K562 (cell line): Measurements from ENCODE around the gene OR7G1. TPM values are rescaled to one million over a fixed set of nuclear protein-coding genes. Genes with fewer than 3 reads are reported as not detected.
A peak's percentile ranks its signal among the peaks of the same experiment; 100 is the strongest.

Source experiments
- ARID2 ChIP-seq: fragments of 450-650 bp; IDR thresholded peaks from 2 replicates; pipeline ENCODE4 v1.6.1; 2017; ENCODE audit warnings: antibody characterized with exemption, mild to moderate bottlenecking
- BRD9 ChIP-seq: fragments of 450-650 bp; IDR thresholded peaks from 2 replicates; pipeline ENCODE4 v1.6.1; 2018; ENCODE audit warnings: low read depth; ENCODE audit not compliant: partially characterized antibody
- CAMTA2 ChIP-seq: fragments of 250-450 bp; sonication (Bioruptor Pico); conservative IDR thresholded peaks from 2 replicates; pipeline ENCODE4 v1.5.1; 2022
- CC2D1A ChIP-seq: fragments of 450-650 bp; IDR thresholded peaks from 2 replicates; pipeline ENCODE4 v1.6.1; 2017; ENCODE audit warnings: mild to moderate bottlenecking
- CREB5 ChIP-seq: fragments of 250-450 bp; sonication (Bioruptor Pico); IDR thresholded peaks from 2 replicates; pipeline ENCODE4 v1.5.0; 2020; ENCODE audit warnings: mild to moderate bottlenecking
- CREM ChIP-seq: IDR thresholded peaks from 2 replicates; pipeline ENCODE4 v1.6.1; 2014; ENCODE audit warnings: antibody characterized with exemption, low read depth
- E2F4 ChIP-seq: sonication (generic); formaldehyde crosslinking; IDR thresholded peaks from 2 replicates; pipeline ENCODE4 v1.8.0; 2022; ENCODE audit warnings: mild to moderate bottlenecking, low read depth, missing genetic modification reagents
- ELF4 ChIP-seq: fragments of 450-650 bp; formaldehyde crosslinking; IDR thresholded peaks from 2 replicates; pipeline ENCODE4 v1.4.0; 2022; ENCODE audit warnings: missing genetic modification characterization
- ETV1 ChIP-seq: fragments of 450-650 bp; conservative IDR thresholded peaks from 2 replicates; pipeline ENCODE4 v1.6.1; 2016; ENCODE audit warnings: missing genetic modification characterization, control low read depth, low read depth, missing compliant biosample characterization
- FOXJ2 ChIP-seq: fragments of 200-800 bp; sonication (Bioruptor generic); IDR thresholded peaks from 2 replicates; pipeline ENCODE4 v1.6.1; 2016; ENCODE audit warnings: missing genetic modification characterization, missing compliant biosample characterization
- GTF2F1 ChIP-seq: IDR thresholded peaks from 2 replicates; pipeline ENCODE4 v1.6.1; 2011; ENCODE audit warnings: low read depth, low read length, improper control_type of control experiment
- MIER1 ChIP-seq: fragments of 450-650 bp; IDR thresholded peaks from 2 replicates; pipeline ENCODE4 v1.6.1; 2016; ENCODE audit warnings: antibody characterized with exemption, mild to moderate bottlenecking, low read depth
- MNT ChIP-seq, 2 experiments: fragments of 450-650 bp; conservative IDR thresholded peaks; 2 replicates each; pipeline ENCODE4 v1.6.1; 2017; ENCODE audit warnings: mild to moderate bottlenecking in 2 of 2, moderate library complexity in 2 of 2
- POLR2AphosphoS5 ChIP-seq: IDR thresholded peaks from 2 replicates; pipeline ENCODE4 v1.6.1; 2011; ENCODE audit warnings: mild to moderate bottlenecking, low read depth, low read length, moderate library complexity; ENCODE audit not compliant: control insufficient read depth, insufficient read depth
- SREBF1 ChIP-seq: fragments of 150-350 bp; IDR thresholded peaks from 2 replicates; pipeline ENCODE4 v1.6.1; 2014; ENCODE audit warnings: antibody characterized with exemption, low read depth, low read length, borderline replicate concordance
- TBL1XR1 ChIP-seq, 2 experiments: IDR thresholded peaks; 2 replicates each; pipeline ENCODE4 v1.6.1; 2012; ENCODE audit warnings: improper control_type of control experiment in 2 of 2, low read length in 2 of 2, mild to moderate bottlenecking in 1 of 2
- ZBTB17 ChIP-seq: fragments of 450-650 bp; formaldehyde crosslinking; IDR thresholded peaks from 2 replicates; pipeline ENCODE4 v1.4.0; 2020; ENCODE audit warnings: mild to moderate bottlenecking
- polyA plus RNA-seq, 8 experiments: library from polyadenylated mRNA; depleted of rRNA in 4 of 8; stranded (reverse) in 5 of 8; unstranded in 3 of 8; fragments of >200 nt; fragmentation: Nextera tagmentation in 2 of 8; fragmentation: Illumina TruSeq in 1 of 8; extraction: Ambion mirVana in 2 of 8; extraction: Trizol in 1 of 8; gene quantifications; 2 replicates each; pipeline versions ENCODE4 v1.2.1 to v1.2.3, GENCODE V29; 2011 to 2014; ENCODE audit warnings: inconsistent platforms in 1 of 8, missing spikeins in 1 of 8
- total RNA-seq, 7 experiments: library from RNA; depleted of rRNA in 6 of 7; stranded (reverse); fragments of >200 nt in 6 of 7; fragmentation: Illumina TruSeq in 2 of 7; extraction: Trizol in 2 of 7; gene quantifications; 2 replicates each; pipeline versions ENCODE4 v1.2.1 to v1.2.3, GENCODE V29; 2011 to 2021; ENCODE audit warnings: low replicate concordance in 1 of 7
- TF ChIP-seq, protein P1 (sequence below), 2 experiments: IDR thresholded peaks; 2 replicates each; pipeline ENCODE4 v1.6.1; 2011; ENCODE audit warnings: borderline replicate concordance in 1 of 2, control low read depth in 1 of 2, low read depth in 1 of 2, low read length in 1 of 2, mild to moderate bottlenecking in 1 of 2, mixed read lengths in 1 of 2, moderate library complexity in 1 of 2; ENCODE audit not compliant: insufficient read depth in 1 of 2, insufficient read length in 1 of 2, poor library complexity in 1 of 2, severe bottlenecking in 1 of 2; ENCODE audit errors: extremely low read depth in 1 of 2
- TF ChIP-seq, protein P2 (sequence below): fragments of 450-650 bp; formaldehyde crosslinking; IDR thresholded peaks from 2 replicates; pipeline ENCODE4 v1.4.0; 2022; ENCODE audit warnings: mild to moderate bottlenecking, moderate library complexity
- TF ChIP-seq, protein P3 (sequence below): fragments of 450-650 bp; IDR thresholded peaks from one replicate; pipeline ENCODE4 v1.6.1; 2018; ENCODE audit warnings: mild to moderate bottlenecking, moderate library complexity; ENCODE audit not compliant: partially characterized antibody

OR7G1 gene
- total and polyA plus RNA-seq, 9 of the 15 experiments (the other 6 are each of a cell fraction or from before 2014, with no cell fraction given), result not detected

- TF ChIP-seq, protein P1, sequence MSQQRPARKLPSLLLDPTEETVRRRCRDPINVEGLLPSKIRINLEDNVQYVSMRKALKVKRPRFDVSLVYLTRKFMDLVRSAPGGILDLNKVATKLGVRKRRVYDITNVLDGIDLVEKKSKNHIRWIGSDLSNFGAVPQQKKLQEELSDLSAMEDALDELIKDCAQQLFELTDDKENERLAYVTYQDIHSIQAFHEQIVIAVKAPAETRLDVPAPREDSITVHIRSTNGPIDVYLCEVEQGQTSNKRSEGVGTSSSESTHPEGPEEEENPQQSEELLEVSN (IDR thresholded peaks at IDR 0.05; ENCODE audit: borderline replicate concordance in 1 of 2, extremely low read depth in 1 of 2, insufficient read depth in 1 of 2, insufficient read length in 1 of 2, low read depth in 1 of 2, low read length in 1 of 2, poor library complexity in 1 of 2, severe bottlenecking in 1 of 2), result peak; percentile 50 to 77
- TF ChIP-seq, protein P2, sequence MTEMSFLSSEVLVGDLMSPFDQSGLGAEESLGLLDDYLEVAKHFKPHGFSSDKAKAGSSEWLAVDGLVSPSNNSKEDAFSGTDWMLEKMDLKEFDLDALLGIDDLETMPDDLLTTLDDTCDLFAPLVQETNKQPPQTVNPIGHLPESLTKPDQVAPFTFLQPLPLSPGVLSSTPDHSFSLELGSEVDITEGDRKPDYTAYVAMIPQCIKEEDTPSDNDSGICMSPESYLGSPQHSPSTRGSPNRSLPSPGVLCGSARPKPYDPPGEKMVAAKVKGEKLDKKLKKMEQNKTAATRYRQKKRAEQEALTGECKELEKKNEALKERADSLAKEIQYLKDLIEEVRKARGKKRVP, result no peak
- TF ChIP-seq E2F4 (CRISPR knock-in tag), result no peak
- TF ChIP-seq ARID2, result no peak
- TF ChIP-seq, protein P3, sequence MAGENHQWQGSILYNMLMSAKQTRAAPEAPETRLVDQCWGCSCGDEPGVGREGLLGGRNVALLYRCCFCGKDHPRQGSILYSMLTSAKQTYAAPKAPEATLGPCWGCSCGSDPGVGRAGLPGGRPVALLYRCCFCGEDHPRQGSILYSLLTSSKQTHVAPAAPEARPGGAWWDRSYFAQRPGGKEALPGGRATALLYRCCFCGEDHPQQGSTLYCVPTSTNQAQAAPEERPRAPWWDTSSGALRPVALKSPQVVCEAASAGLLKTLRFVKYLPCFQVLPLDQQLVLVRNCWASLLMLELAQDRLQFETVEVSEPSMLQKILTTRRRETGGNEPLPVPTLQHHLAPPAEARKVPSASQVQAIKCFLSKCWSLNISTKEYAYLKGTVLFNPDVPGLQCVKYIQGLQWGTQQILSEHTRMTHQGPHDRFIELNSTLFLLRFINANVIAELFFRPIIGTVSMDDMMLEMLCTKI, result no peak
- no peak for TF ChIP-seq TBL1XR1 (IDR thresholded peaks at IDR 0.05; ENCODE audit: low read length in 2 of 2)
- TF ChIP-seq CC2D1A, result no peak
- TF ChIP-seq CAMTA2 (CRISPR knock-in tag), result no peak
- 0 out of 2 replicates have a peak, but pooled peaks have one; percentile 27 for TF ChIP-seq ZBTB17 (CRISPR knock-in tag)
- TF ChIP-seq POLR2AphosphoS5, result peak; percentile 87
- TF ChIP-seq MIER1, result no peak
- peak; percentile 98 for TF ChIP-seq ELF4 (CRISPR knock-in tag)
- TF ChIP-seq ETV1 (tag), result 0 out of 2 replicates have a peak, but pooled peaks have one; percentile 42
- no peak for TF ChIP-seq GTF2F1
- TF ChIP-seq MNT (conservative IDR thresholded peaks at IDR 0.05), result peak; percentile 53 to 75
- TF ChIP-seq SREBF1, result no peak
- TF ChIP-seq FOXJ2 (tag), result 0 out of 2 replicates have a peak, but pooled peaks have one; percentile 39
- peak; percentile 82 for TF ChIP-seq CREM
- TF ChIP-seq BRD9, result peak; percentile 41
- TF ChIP-seq CREB5 (CRISPR knock-in tag), result no peak
Measured at GRCh38 chr19:9140159-9140874, 24.8 kb upstream of the OR7G1 start, which contains the start of gene ZNF317 (continued).
